ENCODE data around the gene LZTFL1.

GRCh38 chr3:45868650-45869049, 26.7 kb upstream of the LZTFL1 start:
- TF ChIP-seq JUND (IDR thresholded peaks at IDR 0.05) (no peak), HNF4G (IDR thresholded peaks at IDR 0.05) (no peak), CTCF (IDR thresholded peaks at IDR 0.05; ENCODE audit: low read depth, low read length, missing input control) (no peak), MAX (IDR thresholded peaks at IDR 0.05) (no peak), ZBTB33 (IDR thresholded peaks at IDR 0.05) (no peak), TAF1 (conservative IDR thresholded peaks at IDR 0.05) (no peak)
